ENCODE measurements around the gene LLCFC1.

The LLCFC1 gene

DNA sequence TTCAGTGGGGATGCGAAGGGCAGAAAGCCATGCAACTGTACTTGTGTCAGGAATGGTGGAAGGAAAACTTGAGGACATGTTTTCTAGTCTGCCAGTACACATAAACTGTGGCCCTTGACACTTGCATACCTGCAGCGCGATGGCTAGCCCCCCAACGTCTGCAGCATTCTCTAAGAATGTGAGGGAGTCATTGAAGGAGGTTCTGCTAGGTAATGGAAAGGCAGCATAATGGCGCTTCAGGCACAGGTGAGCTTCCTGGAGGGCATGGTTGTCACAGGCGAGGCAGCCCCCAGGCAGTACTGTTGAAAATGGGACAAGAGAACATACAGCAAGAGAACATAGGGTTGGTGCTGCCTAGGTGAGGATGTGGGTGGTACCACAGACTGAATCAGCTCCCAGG is 3.5 kb downstream of the LLCFC1 start:
- no peak for DNase-seq (ENCODE audit: low read depth, low spot score)
- no peaks in the 10 kb centered on the region for H3K27me3 ChIP-seq (ENCODE audit: insufficient read depth, insufficient read length)
- no peaks in the 10 kb centered on the region for H3K4me1 ChIP-seq (ENCODE audit: insufficient read depth, insufficient read length)
- TF ChIP-seq ZNF274 (IDR thresholded peaks at IDR 0.05; ENCODE audit: low read depth, low read length) (no peak), SUZ12 (IDR thresholded peaks at IDR 0.05; ENCODE audit: extremely low read depth, insufficient read depth, insufficient read length) (no peak), YY1 (IDR thresholded peaks at IDR 0.05; ENCODE audit: insufficient read depth, insufficient read length) (no peak)
- no peaks in the 10 kb centered on the region for H3K36me3 ChIP-seq (ENCODE audit: insufficient read depth, insufficient read length, low read length)
- H3K9ac ChIP-seq (ENCODE audit: insufficient read length, low read depth) = no peak overlapping the region
- H3K9me3 ChIP-seq (ENCODE audit: insufficient read depth, low read length) = no peaks in the 10 kb centered on the region
- no peak overlapping the region for H3K4me3 ChIP-seq (ENCODE audit: insufficient read length, low read depth)

GRCh38 chr7:142943706-142944268 is 4.5 kb downstream of the LLCFC1 start:
- H3K36me3 ChIP-seq (ENCODE audit: insufficient read depth, insufficient read length, low read length) = no peaks in the 10 kb centered on the region
- H3K27me3 ChIP-seq (ENCODE audit: insufficient read depth, insufficient read length) = no peaks in the 10 kb centered on the region
- TF ChIP-seq YY1 (IDR thresholded peaks at IDR 0.05; ENCODE audit: insufficient read depth, insufficient read length) (no peak), SUZ12 (IDR thresholded peaks at IDR 0.05; ENCODE audit: extremely low read depth, insufficient read depth, insufficient read length) (no peak), ZNF274 (IDR thresholded peaks at IDR 0.05; ENCODE audit: low read depth, low read length) (no peak)
- no peaks in the 10 kb centered on the region for H3K4me1 ChIP-seq (ENCODE audit: insufficient read depth, insufficient read length)
- H3K9me3 ChIP-seq (ENCODE audit: insufficient read depth, low read length) = no peaks in the 10 kb centered on the region
- no peak overlapping the region for H3K4me3 ChIP-seq (ENCODE audit: insufficient read length, low read depth)
- DNase-seq (ENCODE audit: low read depth, low spot score) = no peak
- H3K9ac ChIP-seq (ENCODE audit: insufficient read length, low read depth) = no peak overlapping the region

GRCh38 chr7:142945001-142945400 is 5.7 kb downstream of the LLCFC1 start:
- no peak overlapping the region for H3K4me3 ChIP-seq (ENCODE audit: insufficient read length, low read depth)
- no peaks in the 10 kb centered on the region for H3K9me3 ChIP-seq (ENCODE audit: insufficient read depth, low read length)
- no peaks in the 10 kb centered on the region for H3K4me1 ChIP-seq (ENCODE audit: insufficient read depth, insufficient read length)
- H3K27me3 ChIP-seq (ENCODE audit: insufficient read depth, insufficient read length) = no peaks in the 10 kb centered on the region
- no peak for TF ChIP-seq SUZ12 (IDR thresholded peaks at IDR 0.05; ENCODE audit: extremely low read depth, insufficient read depth, insufficient read length)
- no peak for TF ChIP-seq ZNF274 (IDR thresholded peaks at IDR 0.05; ENCODE audit: low read depth, low read length)
- no peak for TF ChIP-seq YY1 (IDR thresholded peaks at IDR 0.05; ENCODE audit: insufficient read depth, insufficient read length)
- H3K36me3 ChIP-seq (ENCODE audit: insufficient read depth, insufficient read length, low read length) = no peaks in the 10 kb centered on the region
- no peak overlapping the region for H3K9ac ChIP-seq (ENCODE audit: insufficient read length, low read depth)
- DNase-seq (ENCODE audit: low read depth, low spot score) = no peak

GRCh38 chr7:142948603-142949002 is 9.3 kb downstream of the LLCFC1 start:
- Histone ChIP-seq H3K36me3 (ENCODE audit: insufficient read depth, insufficient read length, low read length) (no peaks in the 10 kb centered on the region), H3K9ac (ENCODE audit: insufficient read length, low read depth) (no peak overlapping the region), H3K27me3 (ENCODE audit: insufficient read depth, insufficient read length) (no peaks in the 10 kb centered on the region), H3K9me3 (ENCODE audit: insufficient read depth, low read length) (no peaks in the 10 kb centered on the region), H3K4me3 (ENCODE audit: insufficient read length, low read depth) (no peak overlapping the region), H3K4me1 (ENCODE audit: insufficient read depth, insufficient read length) (no peaks in the 10 kb centered on the region)
- no peak for DNase-seq (ENCODE audit: low read depth, low spot score)
- TF ChIP-seq SUZ12 (IDR thresholded peaks at IDR 0.05; ENCODE audit: extremely low read depth, insufficient read depth, insufficient read length) = no peak
- TF ChIP-seq ZNF274 (IDR thresholded peaks at IDR 0.05; ENCODE audit: low read depth, low read length) = no peak
- no peak for TF ChIP-seq YY1 (IDR thresholded peaks at IDR 0.05; ENCODE audit: insufficient read depth, insufficient read length)

- peaks cover 9% of the 10 kb centered on the region for H3K9me3 ChIP-seq (ENCODE audit: insufficient read depth, low read length)
- H3K36me3 ChIP-seq (ENCODE audit: insufficient read depth, insufficient read length, low read length) = peaks cover 3% of the 10 kb centered on the region
- no peak overlapping the region for H3K4me3 ChIP-seq (ENCODE audit: insufficient read length, low read depth)
- no peak overlapping the region for H3K9ac ChIP-seq (ENCODE audit: insufficient read length, low read depth)
- no peak for DNase-seq (ENCODE audit: low read depth, low spot score)
- TF ChIP-seq YY1 (IDR thresholded peaks at IDR 0.05; ENCODE audit: insufficient read depth, insufficient read length) (no peak), SUZ12 (IDR thresholded peaks at IDR 0.05; ENCODE audit: extremely low read depth, insufficient read depth, insufficient read length) (no peak), ZNF274 (IDR thresholded peaks at IDR 0.05; ENCODE audit: low read depth, low read length) (no peak)
- H3K27me3 ChIP-seq (ENCODE audit: insufficient read depth, insufficient read length) = no peaks in the 10 kb centered on the region
- no peaks in the 10 kb centered on the region for H3K4me1 ChIP-seq (ENCODE audit: insufficient read depth, insufficient read length)
Measured at GRCh38 chr7:142950235-142950634, 11.0 kb downstream of the LLCFC1 start.

GRCh38 chr7:142954680-142955268 is 15.5 kb downstream of the LLCFC1 start:
- Histone ChIP-seq H3K4me3 (ENCODE audit: insufficient read length, low read depth) (no peak overlapping the region), H3K4me1 (ENCODE audit: insufficient read depth, insufficient read length) (peaks cover 3% of the 10 kb centered on the region)

DNA sequence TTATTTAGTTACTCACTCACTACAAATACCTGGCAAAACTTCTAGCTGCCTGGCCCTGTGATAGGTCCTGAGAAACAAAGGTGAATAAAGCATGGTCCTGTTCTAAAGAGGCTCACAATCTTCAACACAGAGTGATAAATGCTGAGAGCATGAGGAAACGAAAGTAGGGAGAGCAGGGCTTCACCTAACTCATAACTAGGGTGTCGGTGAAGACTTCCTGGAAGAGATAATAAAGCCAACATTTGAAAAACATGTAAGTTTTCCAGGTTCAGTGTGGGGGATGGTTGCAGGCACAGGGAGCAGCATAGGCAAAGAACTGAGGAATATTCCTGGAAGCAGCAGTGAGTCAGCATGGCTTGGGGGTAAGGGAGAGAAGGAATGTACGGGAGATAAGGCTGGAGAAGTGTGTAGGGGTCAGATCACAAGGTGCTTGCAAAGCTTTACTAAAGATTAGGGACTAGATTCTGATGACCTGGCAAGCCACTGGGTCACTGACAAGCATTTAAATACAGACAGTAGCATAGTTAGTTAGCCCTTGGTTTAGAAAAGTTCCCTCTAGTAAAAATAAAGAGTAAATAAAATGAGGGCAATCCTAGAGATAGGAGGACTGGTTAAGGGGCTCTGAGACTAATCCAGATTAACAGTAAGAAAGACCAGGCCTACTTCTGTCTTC is 17.8 kb downstream of the LLCFC1 start:
- no peak overlapping the region for H3K9ac ChIP-seq (ENCODE audit: insufficient read length, low read depth)

More at GRCh38 chr7:142954680-142955268, 15.5 kb downstream of the LLCFC1 start:
- TF ChIP-seq YY1 (IDR thresholded peaks at IDR 0.05; ENCODE audit: insufficient read depth, insufficient read length) (no peak), SUZ12 (IDR thresholded peaks at IDR 0.05; ENCODE audit: extremely low read depth, insufficient read depth, insufficient read length) (no peak), ZNF274 (IDR thresholded peaks at IDR 0.05; ENCODE audit: low read depth, low read length) (no peak)
- H3K9me3 ChIP-seq (ENCODE audit: insufficient read depth, low read length) = peaks cover 10% of the 10 kb centered on the region
- H3K9ac ChIP-seq (ENCODE audit: insufficient read length, low read depth) = no peak overlapping the region
- H3K27me3 ChIP-seq (ENCODE audit: insufficient read depth, insufficient read length) = no peaks in the 10 kb centered on the region
- peaks cover 3% of the 10 kb centered on the region for H3K36me3 ChIP-seq (ENCODE audit: insufficient read depth, insufficient read length, low read length)
- DNase-seq (ENCODE audit: low read depth, low spot score) = no peak

More for the DNA sequence above, 17.8 kb downstream of the LLCFC1 start:
- peaks cover 3% of the 10 kb centered on the region for H3K36me3 ChIP-seq (ENCODE audit: insufficient read depth, insufficient read length, low read length)
- TF ChIP-seq YY1 (IDR thresholded peaks at IDR 0.05; ENCODE audit: insufficient read depth, insufficient read length) = no peak
- no peak for TF ChIP-seq SUZ12 (IDR thresholded peaks at IDR 0.05; ENCODE audit: extremely low read depth, insufficient read depth, insufficient read length)
- no peak for TF ChIP-seq ZNF274 (IDR thresholded peaks at IDR 0.05; ENCODE audit: low read depth, low read length)
- H3K9me3 ChIP-seq (ENCODE audit: insufficient read depth, low read length) = peaks cover 10% of the 10 kb centered on the region
- peaks cover 3% of the 10 kb centered on the region for H3K4me1 ChIP-seq (ENCODE audit: insufficient read depth, insufficient read length)
- H3K27me3 ChIP-seq (ENCODE audit: insufficient read depth, insufficient read length) = no peaks in the 10 kb centered on the region
- no peak for DNase-seq (ENCODE audit: low read depth, low spot score)
- no peak overlapping the region for H3K4me3 ChIP-seq (ENCODE audit: insufficient read length, low read depth)
